Activated CD8-positive, alpha-beta T cell treated with anti-CD3 and anti-CD28 coated beads for 36 hours (primary cell): ENCODE data around the gene ABCA10. TPM values are rescaled to one million over a fixed set of nuclear protein-coding genes. Genes with fewer than 3 reads are reported as not detected.

ENCODE experiments used
- ATAC-seq: fragments of 200-7000 bp; cut with Tn5 transposase; one replicate; pipeline ENCODE4 v1.10.0; 2021; ENCODE audit warnings: mild to moderate bottlenecking, moderate library complexity
- CTCF ChIA-PET: fragments of 350-600 bp; sonication (Branson Sonifier 250); formaldehyde crosslinking; loops from one replicate; lab custom pipeline; 2021; ENCODE audit warnings: antibody characterized with exemption; lab: Charles Lee
- POLR2A ChIA-PET: fragments of 350-600 bp; sonication (Branson Sonifier 250); formaldehyde crosslinking; loops from one replicate; lab custom pipeline; 2021; ENCODE audit warnings: antibody characterized with exemption; lab: Charles Lee
- DNase-seq: peaks from one replicate; pipeline ENCODE4 v3.0.0-alpha.2; 2020
- H3K27ac Mint-ChIP-seq: one replicate; pipeline ENCODE4 v1.8.0; 2021; ENCODE audit warnings: mild to moderate bottlenecking, mixed read lengths
- H3K27me3 Mint-ChIP-seq: one replicate; pipeline ENCODE4 v1.8.0; 2021; ENCODE audit warnings: mixed read lengths
- H3K36me3 Mint-ChIP-seq: one replicate; pipeline ENCODE4 v1.8.0; 2021; ENCODE audit warnings: low read depth, mixed read lengths
- H3K4me1 Mint-ChIP-seq: one replicate; pipeline ENCODE4 v1.8.0; 2021; ENCODE audit warnings: low read depth, mixed read lengths
- H3K4me3 Mint-ChIP-seq: one replicate; pipeline ENCODE4 v1.8.0; 2021; ENCODE audit warnings: mild to moderate bottlenecking, moderate library complexity, mixed read lengths
- H3K9me3 Mint-ChIP-seq: one replicate; pipeline ENCODE4 v1.8.0; 2021; ENCODE audit warnings: mixed read lengths
- intact Hi-C: fragments of 100-400 bp; cut with micrococcal nuclease; formaldehyde crosslinking; loops from one replicate; pipeline ENCODE4 v1.10.0; 2022
- total RNA-seq, 2 experiments: library from RNA; stranded (reverse); gene quantifications; one replicate each; pipeline ENCODE4 v1.2.3, GENCODE V29; 2021
- TF ChIP-seq, protein P1 (sequence below): fragments of 200-600 bp; IDR thresholded peaks from one replicate; pipeline ENCODE4 v1.8.0; 2022; ENCODE audit warnings: antibody characterized with exemption, mild to moderate bottlenecking

Gene ABCA10
- total RNA-seq, 2 experiments from 2014 or later: 0.45 TPM; not detected in 1

DNA sequence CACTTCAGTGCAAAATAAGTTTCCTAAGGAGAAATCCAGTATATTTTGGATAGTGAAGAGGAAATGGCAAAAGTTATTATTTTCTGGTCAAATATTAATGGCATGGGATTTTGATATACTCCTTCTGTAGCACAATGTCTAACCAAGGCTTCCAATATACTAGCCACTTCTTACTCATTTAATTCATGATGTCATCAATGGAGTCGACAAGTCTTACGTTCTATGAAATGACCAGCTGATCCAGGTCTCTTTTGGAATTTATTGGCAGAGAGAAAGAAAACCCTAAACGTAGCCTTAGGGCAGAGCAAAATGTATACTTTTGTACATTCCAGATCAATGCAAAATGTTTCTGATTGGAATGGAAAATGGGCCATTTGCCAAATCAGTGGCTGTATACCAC, 8.3 kb upstream of the ABCA10 start:
- ATAC-seq: no peak

DNA sequence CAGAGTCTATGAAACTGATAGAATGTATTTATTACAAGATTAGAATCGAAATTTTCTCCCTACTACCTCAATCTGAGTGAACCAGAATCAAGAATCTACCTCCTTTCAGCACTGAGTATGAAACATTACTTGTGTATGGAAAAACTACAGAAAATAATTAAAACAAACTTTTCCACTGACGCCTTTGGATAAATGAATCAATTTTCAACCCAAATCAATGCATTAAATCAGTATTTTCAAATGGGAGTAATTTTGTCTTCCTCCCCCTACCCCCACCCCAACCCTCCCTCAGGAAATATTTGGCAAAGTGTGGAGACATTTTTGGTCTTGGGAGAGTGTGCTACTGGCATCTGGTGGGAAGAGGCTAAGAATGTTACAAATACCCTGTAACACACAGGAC, 7.8 kb upstream of the ABCA10 start:
- H3K27ac Mint-ChIP-seq: no peak overlapping the region
- no peak for DNase-seq
- POLR2A ChIA-PET: no interaction called here
- CTCF ChIA-PET: interaction anchor here (0.8 to 1.8 kb wide), 5 partner anchors 8 to 465 kb away, joined by 3 to 8 read pairs (median 3); no protein-coding TSS in a partner anchor
- ATAC-seq: no peak
- TF ChIP-seq, protein P1, sequence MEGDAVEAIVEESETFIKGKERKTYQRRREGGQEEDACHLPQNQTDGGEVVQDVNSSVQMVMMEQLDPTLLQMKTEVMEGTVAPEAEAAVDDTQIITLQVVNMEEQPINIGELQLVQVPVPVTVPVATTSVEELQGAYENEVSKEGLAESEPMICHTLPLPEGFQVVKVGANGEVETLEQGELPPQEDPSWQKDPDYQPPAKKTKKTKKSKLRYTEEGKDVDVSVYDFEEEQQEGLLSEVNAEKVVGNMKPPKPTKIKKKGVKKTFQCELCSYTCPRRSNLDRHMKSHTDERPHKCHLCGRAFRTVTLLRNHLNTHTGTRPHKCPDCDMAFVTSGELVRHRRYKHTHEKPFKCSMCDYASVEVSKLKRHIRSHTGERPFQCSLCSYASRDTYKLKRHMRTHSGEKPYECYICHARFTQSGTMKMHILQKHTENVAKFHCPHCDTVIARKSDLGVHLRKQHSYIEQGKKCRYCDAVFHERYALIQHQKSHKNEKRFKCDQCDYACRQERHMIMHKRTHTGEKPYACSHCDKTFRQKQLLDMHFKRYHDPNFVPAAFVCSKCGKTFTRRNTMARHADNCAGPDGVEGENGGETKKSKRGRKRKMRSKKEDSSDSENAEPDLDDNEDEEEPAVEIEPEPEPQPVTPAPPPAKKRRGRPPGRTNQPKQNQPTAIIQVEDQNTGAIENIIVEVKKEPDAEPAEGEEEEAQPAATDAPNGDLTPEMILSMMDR: no peak
- no peaks in the 10 kb centered on the region for H3K4me1 Mint-ChIP-seq
- no peaks in the 10 kb centered on the region for H3K27me3 Mint-ChIP-seq
- peaks cover 22% of the 10 kb centered on the region for H3K9me3 Mint-ChIP-seq
- H3K36me3 Mint-ChIP-seq: peaks cover 2% of the 10 kb centered on the region
- H3K4me3 Mint-ChIP-seq: no peak overlapping the region
- intact Hi-C loops: no loop called here

More for the DNA sequence above, 8.3 kb upstream of the ABCA10 start:
- H3K27ac Mint-ChIP-seq: no peak overlapping the region
- peaks cover 2% of the 10 kb centered on the region for H3K36me3 Mint-ChIP-seq
- H3K4me3 Mint-ChIP-seq: no peak overlapping the region
- intact Hi-C loops: no loop called here
- H3K9me3 Mint-ChIP-seq: peaks cover 18% of the 10 kb centered on the region
- no peak for DNase-seq
- POLR2A ChIA-PET: no interaction called here
- H3K4me1 Mint-ChIP-seq: no peaks in the 10 kb centered on the region
- H3K27me3 Mint-ChIP-seq: no peaks in the 10 kb centered on the region
- CTCF ChIA-PET: interaction anchor here (1.0 to 1.5 kb wide), 5 partner anchors 9 to 465 kb away, joined by 3 to 5 read pairs (median 3); partner anchors contain the start of gene ABCA10
- TF ChIP-seq, protein P1: no peak

DNA sequence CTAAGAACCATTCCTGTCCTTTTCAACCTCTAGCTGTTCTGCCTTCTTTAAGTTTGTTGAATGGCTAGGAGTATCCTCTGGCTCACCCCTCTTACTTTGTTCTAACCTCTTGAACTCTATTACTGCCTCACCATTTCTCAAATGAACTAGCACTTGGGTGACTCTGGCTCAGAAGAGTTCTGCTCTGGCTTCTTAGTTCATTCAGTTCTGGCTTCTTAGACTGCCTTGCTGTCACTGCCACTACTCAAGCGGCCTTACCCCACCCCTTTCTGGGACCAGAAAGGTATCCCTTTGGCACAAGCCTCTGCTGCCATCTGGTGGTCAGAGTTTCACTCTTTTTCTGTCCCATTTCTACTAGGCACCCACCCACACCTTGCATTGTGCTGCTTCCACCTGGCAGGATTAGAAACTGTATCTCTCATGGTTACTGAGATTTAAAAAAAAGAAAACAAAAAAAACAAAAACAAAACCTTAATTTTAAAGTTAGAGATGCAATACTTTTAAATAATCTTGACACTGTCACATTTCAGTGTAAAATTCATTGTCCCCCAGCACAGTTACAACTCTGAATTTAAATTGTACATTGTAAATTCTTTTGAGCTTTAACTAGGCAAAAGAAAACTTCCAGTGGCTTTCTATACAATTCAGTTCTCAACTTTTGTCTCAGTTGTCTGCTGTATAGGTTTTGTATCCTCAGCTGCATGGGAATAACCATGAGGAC, 6.9 kb upstream of the ABCA10 start:
- H3K4me3 Mint-ChIP-seq: no peak overlapping the region
- H3K27me3 Mint-ChIP-seq: no peaks in the 10 kb centered on the region
- H3K4me1 Mint-ChIP-seq: no peaks in the 10 kb centered on the region
- DNase-seq (peak; percentile 84), ATAC-seq (peak; percentile 76)
- no peak overlapping the region for H3K27ac Mint-ChIP-seq
- intact Hi-C loops: loop anchor here (2.0 kb wide), 1 partner anchor 459 kb away; no protein-coding TSS in a partner anchor
- TF ChIP-seq, protein P1: peak; percentile 80
- peaks cover 29% of the 10 kb centered on the region for H3K9me3 Mint-ChIP-seq
- ChIA-PET POLR2A (no interaction called here), CTCF (interaction anchor here (0.8 to 1.8 kb wide), 5 partner anchors 9 to 464 kb away, joined by 3 to 8 read pairs (median 3); no protein-coding TSS in a partner anchor)
- H3K36me3 Mint-ChIP-seq: peaks cover 2% of the 10 kb centered on the region

DNA sequence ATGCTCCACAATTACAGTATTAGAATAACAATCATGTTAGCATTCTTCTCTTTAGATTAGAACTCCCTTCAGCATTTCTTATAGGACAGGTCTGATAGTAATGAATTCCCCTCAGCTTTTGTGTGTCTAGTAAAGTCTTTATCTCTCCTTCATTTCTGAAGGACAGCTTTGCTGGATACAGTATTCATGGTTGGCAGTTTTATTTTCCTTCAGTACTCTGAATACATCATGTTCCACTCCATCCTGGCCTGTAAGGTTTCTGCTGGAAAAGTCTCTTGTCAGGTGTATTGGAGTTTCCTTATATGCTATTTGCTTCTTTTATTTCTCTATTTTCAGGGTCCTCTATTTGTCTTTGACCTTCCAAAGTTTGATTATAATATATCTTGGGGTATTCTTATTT, 4.0 kb upstream of the ABCA10 start:
- no peak overlapping the region for H3K27ac Mint-ChIP-seq
- TF ChIP-seq, protein P1: no peak
- ChIA-PET CTCF (interaction anchor here (1.0 kb wide), 1 partner anchor 455 kb away, joined by 3 read pairs; no protein-coding TSS in a partner anchor), POLR2A (no interaction called here)
- peaks cover 29% of the 10 kb centered on the region for H3K9me3 Mint-ChIP-seq
- intact Hi-C loops: no loop called here
- peaks cover 2% of the 10 kb centered on the region for H3K36me3 Mint-ChIP-seq
- no peak overlapping the region for H3K4me3 Mint-ChIP-seq
- DNase-seq: no peak
- ATAC-seq: no peak
- H3K4me1 Mint-ChIP-seq: peaks cover under 1% of the 10 kb centered on the region
- no peaks in the 10 kb centered on the region for H3K27me3 Mint-ChIP-seq

DNA sequence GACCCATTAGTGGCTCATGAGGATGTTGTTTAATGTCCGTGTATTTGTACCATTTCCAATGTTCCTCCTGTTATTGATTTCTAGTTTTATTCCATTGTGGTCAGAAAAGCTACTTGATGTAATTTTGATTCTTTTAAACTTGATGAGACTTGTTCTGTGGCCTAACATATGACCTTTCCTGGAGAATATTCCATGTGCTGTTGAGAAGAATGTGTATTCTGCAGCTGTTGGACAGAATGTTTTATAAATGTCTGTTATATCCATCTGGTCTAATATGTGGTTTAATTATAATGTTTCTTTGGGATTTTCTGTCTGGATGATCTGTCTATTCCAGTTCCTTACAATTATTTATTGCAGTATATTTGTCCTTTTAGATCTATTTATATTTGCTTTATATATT, 2.9 kb upstream of the ABCA10 start:
- TF ChIP-seq, protein P1: no peak
- peaks cover 29% of the 10 kb centered on the region for H3K9me3 Mint-ChIP-seq
- ATAC-seq: no peak
- ChIA-PET POLR2A (no interaction called here), CTCF (no interaction called here)
- H3K27me3 Mint-ChIP-seq: no peaks in the 10 kb centered on the region
- no peak overlapping the region for H3K4me3 Mint-ChIP-seq
- H3K4me1 Mint-ChIP-seq: peaks cover 4% of the 10 kb centered on the region
- peaks cover 2% of the 10 kb centered on the region for H3K36me3 Mint-ChIP-seq
- intact Hi-C loops: no loop called here
- no peak for DNase-seq
- H3K27ac Mint-ChIP-seq: no peak overlapping the region
